ENCODE data around the gene JPH3.

DNA sequence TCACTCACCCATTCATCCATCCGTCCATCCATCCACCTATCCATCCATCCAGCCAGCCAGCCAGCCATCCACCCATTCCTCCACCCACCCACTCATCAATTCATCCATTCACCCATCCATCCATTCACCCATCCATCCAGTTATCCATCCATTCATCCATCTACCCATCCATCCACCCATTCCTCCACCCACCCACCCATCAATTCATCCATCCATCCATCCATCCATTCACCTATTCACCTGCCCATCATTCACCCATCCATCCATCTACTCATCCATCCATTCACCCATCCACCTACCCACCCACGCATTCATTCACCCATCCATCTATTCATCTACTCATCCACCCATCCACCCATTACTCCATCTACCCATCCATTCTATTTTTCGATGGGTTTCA lies 43.6 kb upstream of the JPH3 start:
- TF ChIP-seq POLR2AphosphoS5 (IDR thresholded peaks at IDR 0.05) (no peak), RAD21 (conservative IDR thresholded peaks at IDR 0.05) (no peak), MXI1 (conservative IDR thresholded peaks at IDR 0.05; ENCODE audit: poor library complexity, severe bottlenecking) (no peak)
- TF ChIP-seq, protein P1, sequence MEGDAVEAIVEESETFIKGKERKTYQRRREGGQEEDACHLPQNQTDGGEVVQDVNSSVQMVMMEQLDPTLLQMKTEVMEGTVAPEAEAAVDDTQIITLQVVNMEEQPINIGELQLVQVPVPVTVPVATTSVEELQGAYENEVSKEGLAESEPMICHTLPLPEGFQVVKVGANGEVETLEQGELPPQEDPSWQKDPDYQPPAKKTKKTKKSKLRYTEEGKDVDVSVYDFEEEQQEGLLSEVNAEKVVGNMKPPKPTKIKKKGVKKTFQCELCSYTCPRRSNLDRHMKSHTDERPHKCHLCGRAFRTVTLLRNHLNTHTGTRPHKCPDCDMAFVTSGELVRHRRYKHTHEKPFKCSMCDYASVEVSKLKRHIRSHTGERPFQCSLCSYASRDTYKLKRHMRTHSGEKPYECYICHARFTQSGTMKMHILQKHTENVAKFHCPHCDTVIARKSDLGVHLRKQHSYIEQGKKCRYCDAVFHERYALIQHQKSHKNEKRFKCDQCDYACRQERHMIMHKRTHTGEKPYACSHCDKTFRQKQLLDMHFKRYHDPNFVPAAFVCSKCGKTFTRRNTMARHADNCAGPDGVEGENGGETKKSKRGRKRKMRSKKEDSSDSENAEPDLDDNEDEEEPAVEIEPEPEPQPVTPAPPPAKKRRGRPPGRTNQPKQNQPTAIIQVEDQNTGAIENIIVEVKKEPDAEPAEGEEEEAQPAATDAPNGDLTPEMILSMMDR (IDR thresholded peaks at IDR 0.05; ENCODE audit: poor library complexity, severe bottlenecking), result no peak
